Muscle of leg (tissue), 11 donors: ENCODE data around the gene HINT2. TPM values are rescaled to one million over a fixed set of nuclear protein-coding genes. Genes with fewer than 3 reads are reported as not detected.

ENCODE experiments used
- DNase-seq: peaks from one replicate; pipeline ENCODE4 v3.0.0; 2013
- H3K27ac ChIP-seq: one replicate; pipeline ENCODE4 v1.5.1; 2013; ENCODE audit warnings: mild to moderate bottlenecking, low read length, control low read depth
- H3K27me3 ChIP-seq: one replicate; pipeline ENCODE4 v1.6.1; 2013; ENCODE audit warnings: low read length; ENCODE audit not compliant: control insufficient read depth, insufficient read depth
- H3K36me3 ChIP-seq: one replicate; pipeline ENCODE4 v1.6.1; 2013; ENCODE audit warnings: low read length; ENCODE audit not compliant: control insufficient read depth, insufficient read depth
- H3K4me1 ChIP-seq: one replicate; pipeline ENCODE4 v1.6.1; 2013; ENCODE audit warnings: low read length; ENCODE audit not compliant: control insufficient read depth, insufficient read depth
- H3K4me3 ChIP-seq: one replicate; pipeline ENCODE4 v1.5.1; 2013; ENCODE audit warnings: low read length, control low read depth
- H3K9me3 ChIP-seq: replicated peaks from 2 replicates; pipeline ENCODE4 v1.6.1; 2013; ENCODE audit warnings: low read depth, low read length; ENCODE audit not compliant: control insufficient read depth
- WGBS: methylation state at CpG from one replicate; pipeline ENCODE4 v1.1.5; 2013; ENCODE audit warnings: missing lambda C conversion rate; ENCODE audit not compliant: insufficient coverage; 5-methylcytosine and 5-hydroxymethylcytosine counted together
- polyA plus RNA-seq, 8 donors: library from polyadenylated mRNA; unstranded; fragments of 120-200 nt; gene quantifications; one replicate each; pipeline versions ENCODE4 v1.2.1 to v1.2.3, GENCODE V29; 2013; ENCODE audit warnings: inconsistent platforms in 1 of 8, low replicate concordance in 1 of 8; ENCODE audit not compliant: insufficient read length in 8 of 8, insufficient read depth in 1 of 8
- total RNA-seq: library from RNA; stranded (reverse); fragments of 120-200 nt; gene quantifications from one replicate; pipeline ENCODE4 v1.2.4, GENCODE V29; 2013

The HINT2 gene
- total and polyA plus RNA-seq, 9 donors, result 24.5 to 35.6 (median 30.3) TPM

DNA sequence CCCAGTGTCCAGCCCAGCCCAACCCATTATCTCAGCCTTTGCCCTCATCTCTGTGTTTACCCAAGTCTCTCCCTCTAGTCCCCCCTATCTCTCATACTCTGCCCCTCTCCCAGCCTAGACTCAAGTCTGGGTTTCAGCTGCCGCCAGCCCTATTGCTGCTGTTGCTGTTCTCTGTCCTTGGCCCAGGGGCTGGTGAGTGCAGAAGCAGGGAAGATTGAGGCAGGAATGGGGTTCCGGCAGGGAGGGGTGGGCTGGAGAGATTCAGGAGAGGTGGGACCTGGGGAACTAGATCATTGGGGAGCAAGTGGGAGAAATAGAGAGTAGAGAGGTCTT, 14.9 kb upstream of the HINT2 start:
- peaks cover 18% of the 10 kb centered on the region for H3K27me3 ChIP-seq
- no peaks in the 10 kb centered on the region for H3K9me3 ChIP-seq
- DNase-seq, result no peak
- 50% methylated on average over 1 of the region's 2 CpGs for WGBS
- peak overlapping the region; percentile 60 for H3K4me3 ChIP-seq
- H3K36me3 ChIP-seq, result peaks cover 2% of the 10 kb centered on the region
- H3K27ac ChIP-seq, result peak overlapping the region; percentile 79
- peaks cover 39% of the 10 kb centered on the region for H3K4me1 ChIP-seq

GRCh38 chr9:35829084-35829763, 14.4 kb upstream of the HINT2 start, which contains the start of gene TMEM8B:
Gene TMEM8B, plus strand, starts transcription at chr9:35829228. Its CDS starts 220 bp downstream, at chr9:35829448.
- Histone ChIP-seq H3K27me3 (peaks cover 14% of the 10 kb centered on the region), H3K9me3 (no peaks in the 10 kb centered on the region), H3K4me3 (peak within 1 kb of the TSS; percentile 60), H3K27ac (peak within 1 kb of the TSS; percentile 79), H3K4me1 (peaks cover 35% of the 10 kb centered on the region), H3K36me3 (no peaks in the 10 kb centered on the region)
- under 1% methylated on average over 51 of the region's 53 CpGs for WGBS
- peak; percentile 98 for DNase-seq

DNA sequence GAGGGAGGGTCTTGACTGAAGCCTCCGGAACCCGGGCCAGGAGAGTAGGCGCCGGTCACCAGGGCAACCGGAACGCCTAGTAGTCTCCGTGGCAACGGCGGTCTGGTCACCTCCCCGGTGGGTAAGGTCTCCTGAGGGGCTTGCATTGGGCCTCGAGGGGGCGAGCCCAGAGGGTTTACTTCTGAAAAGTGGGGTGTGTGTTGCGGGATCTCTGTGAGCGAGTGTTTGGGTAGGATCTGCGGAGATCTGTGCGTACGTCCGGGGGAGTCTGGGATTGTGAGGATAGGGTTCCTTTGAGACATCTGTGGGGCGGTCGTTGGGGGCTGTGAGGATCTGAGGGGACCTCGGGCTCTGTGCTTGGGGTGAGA, 13.9 kb upstream of the HINT2 start, which contains the start of gene FAM221B:
TSS of gene FAM221B (minus strand) at position 17 of the 368 bp plus-strand sequence. CDS start 2,571 bp downstream, outside the sequence.
- H3K27me3 ChIP-seq, result peaks cover 13% of the 10 kb centered on the region
- peaks cover 31% of the 10 kb centered on the region for H3K4me1 ChIP-seq
- WGBS, result 2% methylated on average over 21 of the region's 21 CpGs
- H3K36me3 ChIP-seq, result no peaks in the 10 kb centered on the region
- peak within 1 kb of the TSS; percentile 79 for H3K27ac ChIP-seq
- no peaks in the 10 kb centered on the region for H3K9me3 ChIP-seq
- DNase-seq, result no peak
- H3K4me3 ChIP-seq, result peak within 1 kb of the TSS; percentile 60

- Histone ChIP-seq H3K27ac (no peak overlapping the region), H3K27me3 (peaks cover 9% of the 10 kb centered on the region), H3K4me3 (no peak overlapping the region), H3K36me3 (no peaks in the 10 kb centered on the region), H3K9me3 (no peaks in the 10 kb centered on the region), H3K4me1 (peaks cover 24% of the 10 kb centered on the region)
- no peak for DNase-seq
- WGBS, result no CpG with 5 or more reads among the region's 3 CpGs
Measured at GRCh38 chr9:35827486-35827885, 12.6 kb upstream of the HINT2 start.

DNA sequence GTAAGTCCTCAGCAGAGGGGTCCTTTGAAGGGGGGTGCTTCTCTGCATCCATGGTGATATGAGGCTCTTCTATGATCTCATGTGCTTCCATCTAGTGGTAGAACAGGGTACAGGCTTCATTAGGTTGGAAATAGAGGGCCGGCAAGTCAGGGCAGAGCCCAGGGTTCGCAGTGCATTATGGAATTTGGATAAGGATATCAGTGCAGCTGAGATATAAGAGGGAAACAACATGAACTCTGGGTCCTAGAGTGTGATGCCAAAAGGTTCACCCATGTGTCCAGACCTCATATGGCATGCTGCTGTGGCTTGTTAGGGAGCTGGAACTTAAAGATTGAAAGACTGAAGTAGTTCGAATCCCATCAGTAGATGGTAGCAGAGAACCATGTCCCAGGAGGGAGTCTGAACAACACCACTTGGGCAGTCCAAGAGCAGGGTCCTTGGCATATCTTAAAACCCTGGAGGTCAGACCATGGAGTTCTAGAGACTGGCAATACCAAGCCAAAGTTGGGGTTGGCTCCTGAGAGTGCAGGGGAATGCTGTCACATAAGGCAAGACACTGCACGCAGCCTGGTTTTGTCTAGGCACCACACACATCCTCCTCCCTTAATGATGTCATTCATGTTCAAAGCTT, 11.3 kb upstream of the HINT2 start:
- Histone ChIP-seq H3K27ac (no peak overlapping the region), H3K4me1 (peaks cover 21% of the 10 kb centered on the region), H3K36me3 (no peaks in the 10 kb centered on the region), H3K9me3 (no peaks in the 10 kb centered on the region), H3K27me3 (peaks cover 9% of the 10 kb centered on the region), H3K4me3 (no peak overlapping the region)
- 40% methylated on average over 4 of the region's 4 CpGs for WGBS
- DNase-seq, result peak; percentile 69

DNA sequence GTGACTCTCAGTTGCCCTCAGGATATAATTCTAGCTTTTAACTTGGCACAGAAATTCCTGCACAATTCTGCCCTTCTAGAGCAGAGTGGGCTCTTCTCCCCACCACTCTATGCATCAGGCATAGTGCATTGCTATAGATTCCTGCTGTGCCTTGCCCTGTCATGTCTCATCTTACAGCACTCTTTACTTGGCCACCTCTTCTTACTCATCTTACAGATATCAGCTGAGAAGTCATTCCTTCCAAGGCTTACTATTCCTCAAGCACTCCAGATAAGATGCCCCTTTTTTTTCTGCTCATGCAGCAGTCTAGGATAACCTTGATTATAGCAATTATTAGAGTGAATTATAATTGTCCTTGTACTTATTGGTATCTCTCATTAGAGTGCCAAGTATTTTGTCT, 8.1 kb upstream of the HINT2 start:
- Histone ChIP-seq H3K9me3 (no peaks in the 10 kb centered on the region), H3K27ac (no peak overlapping the region), H3K27me3 (peaks cover 9% of the 10 kb centered on the region), H3K4me3 (no peak overlapping the region), H3K4me1 (peaks cover 4% of the 10 kb centered on the region), H3K36me3 (no peaks in the 10 kb centered on the region)
- DNase-seq, result no peak

GRCh38 chr9:35820076-35820475, 5.2 kb upstream of the HINT2 start:
- Histone ChIP-seq H3K36me3 (no peaks in the 10 kb centered on the region), H3K4me3 (no peak overlapping the region), H3K27me3 (peaks cover 4% of the 10 kb centered on the region), H3K4me1 (peaks cover 6% of the 10 kb centered on the region), H3K27ac (no peak overlapping the region), H3K9me3 (no peaks in the 10 kb centered on the region)
- no peak for DNase-seq

GRCh38 chr9:35818341-35818740, 3.5 kb upstream of the HINT2 start:
- DNase-seq, result no peak
- WGBS, result 52% methylated on average over 2 of the region's 3 CpGs
- Histone ChIP-seq H3K27ac (no peak overlapping the region), H3K27me3 (peaks cover 4% of the 10 kb centered on the region), H3K9me3 (no peaks in the 10 kb centered on the region), H3K4me1 (peaks cover 16% of the 10 kb centered on the region), H3K36me3 (no peaks in the 10 kb centered on the region), H3K4me3 (no peak overlapping the region)

- Histone ChIP-seq H3K9me3 (no peaks in the 10 kb centered on the region), H3K27me3 (peaks cover 4% of the 10 kb centered on the region), H3K4me3 (no peak overlapping the region), H3K4me1 (peaks cover 25% of the 10 kb centered on the region), H3K36me3 (no peaks in the 10 kb centered on the region), H3K27ac (no peak overlapping the region)
- WGBS, result 33% methylated on average over 1 of the region's 1 CpG
- DNase-seq, result no peak
Measured at GRCh38 chr9:35816708-35817107, 1.9 kb upstream of the HINT2 start.

DNA sequence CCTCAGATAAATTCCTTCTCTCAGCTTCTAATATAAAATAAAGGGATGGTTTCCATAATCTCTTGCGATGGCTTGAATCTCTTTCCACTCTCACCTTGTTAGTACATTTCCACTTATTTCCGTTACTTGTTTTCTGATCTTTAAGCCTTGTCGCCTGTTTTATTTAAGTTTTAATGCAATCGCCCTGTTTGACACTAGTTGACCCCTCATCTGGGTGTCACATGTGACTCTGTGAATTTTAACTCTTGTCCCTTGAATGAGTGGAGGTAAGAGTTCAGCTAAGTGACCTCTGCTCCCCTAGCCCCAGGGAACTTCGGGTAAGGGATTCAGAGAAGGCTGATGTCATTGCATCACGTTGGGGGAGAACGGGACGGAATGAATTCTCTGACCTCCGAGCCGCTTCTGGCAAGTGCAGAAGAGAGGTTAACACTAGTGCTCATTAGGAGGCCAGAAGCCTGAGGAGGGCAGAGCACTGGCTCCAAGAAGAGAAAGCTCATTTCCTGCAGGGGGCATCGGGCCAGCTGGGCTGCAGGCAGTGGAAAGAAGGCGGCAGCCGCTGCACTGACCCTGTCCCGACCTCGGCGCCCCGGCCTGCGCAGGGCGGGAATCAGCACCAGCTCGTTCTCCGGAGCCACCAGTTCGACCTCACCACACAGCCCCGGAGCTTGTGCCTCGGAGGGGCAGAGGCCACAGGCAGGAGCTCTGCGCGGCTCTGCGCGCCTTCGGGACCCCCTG, 569 bp downstream of the HINT2 start:
- DNase-seq, result peak; percentile 84
- no peaks in the 10 kb centered on the region for H3K9me3 ChIP-seq
- 5% methylated on average over 28 of the region's 29 CpGs for WGBS
- peak overlapping the region; percentile 81 for H3K4me3 ChIP-seq
- H3K27me3 ChIP-seq, result peaks cover 3% of the 10 kb centered on the region
- peaks cover 37% of the 10 kb centered on the region for H3K4me1 ChIP-seq
- peak overlapping the region; percentile 97 for H3K27ac ChIP-seq
- H3K36me3 ChIP-seq, result peaks cover 5% of the 10 kb centered on the region
